Measurements from ENCODE around the gene TADA2B.

The TADA2B gene

DNA sequence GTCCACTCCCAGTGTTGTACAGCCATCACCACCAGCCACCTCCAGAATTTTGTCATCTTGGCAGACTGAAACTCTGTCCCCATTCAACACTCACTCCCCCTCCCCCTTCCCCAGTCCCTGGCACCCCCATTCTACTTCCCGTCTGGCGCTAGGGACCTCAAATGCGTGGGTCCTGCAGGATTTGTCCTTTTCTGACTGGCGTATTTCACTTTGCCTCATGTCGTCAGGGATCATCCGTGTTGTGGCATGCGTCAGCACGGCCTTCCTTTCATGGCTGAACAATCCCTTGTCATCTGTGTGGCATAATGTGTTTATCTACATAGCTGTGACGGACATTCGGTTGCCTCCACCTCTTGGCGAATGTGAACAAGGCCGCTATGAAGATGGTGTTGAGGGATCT, 5.5 kb downstream of the TADA2B start:
- Histone ChIP-seq H3K9ac (ENCODE audit: low read depth in 1 of 2, low read length in 2 of 2) (no peak overlapping the region), H3K4me1 (ENCODE audit: control insufficient read depth in 1 of 2, insufficient read depth in 2 of 2, low read length in 2 of 2) (peaks cover 28 to 31% of the 10 kb centered on the region in 2 donors), H3K36me3 (ENCODE audit: control insufficient read depth in 1 of 2, insufficient read depth in 2 of 2, low read length in 2 of 2) (peaks cover 1 to 24% of the 10 kb centered on the region in 2 donors), H3K27me3 (ENCODE audit: control insufficient read depth in 1 of 2, insufficient read depth in 2 of 2, low read length in 2 of 2) (no peaks in the 10 kb centered on the region), H3K27ac (ENCODE audit: low read depth, low read length) (no peak overlapping the region), H3K4me3 (ENCODE audit: low read depth in 1 of 2, low read length in 2 of 2) (no peak overlapping the region), H3K9me3 (ENCODE audit: control insufficient read depth in 1 of 2, low read length in 2 of 2) (no peaks in the 10 kb centered on the region)

DNA sequence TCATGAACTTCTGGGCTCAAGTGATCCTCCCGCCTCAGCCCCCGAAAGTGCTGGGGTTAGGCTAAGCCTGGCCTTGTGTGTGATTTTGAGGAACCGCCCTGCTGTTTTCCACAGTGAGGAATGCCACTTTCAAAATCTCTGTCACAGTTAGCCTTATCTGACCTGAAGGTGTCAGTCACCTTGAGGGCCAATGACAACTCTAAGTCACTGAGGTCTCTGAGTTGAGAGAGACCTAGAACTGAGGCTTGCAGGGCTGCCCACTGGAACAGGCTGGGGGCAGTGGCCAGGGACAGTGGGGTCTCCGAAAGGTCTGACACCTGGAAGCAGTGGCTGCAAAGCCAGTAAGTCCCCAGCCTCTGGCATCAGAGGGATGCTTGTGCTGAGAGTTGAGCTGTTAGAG, 6.1 kb downstream of the TADA2B start:
- H3K4me1 ChIP-seq (ENCODE audit: control insufficient read depth in 1 of 2, insufficient read depth in 2 of 2, low read length in 2 of 2) = peaks cover 28 to 31% of the 10 kb centered on the region in 2 donors
- no peak overlapping the region for H3K4me3 ChIP-seq (ENCODE audit: low read depth in 1 of 2, low read length in 2 of 2)
- no peaks in the 10 kb centered on the region for H3K27me3 ChIP-seq (ENCODE audit: control insufficient read depth in 1 of 2, insufficient read depth in 2 of 2, low read length in 2 of 2)
- peaks cover 5 to 31% of the 10 kb centered on the region in 2 donors for H3K36me3 ChIP-seq (ENCODE audit: control insufficient read depth in 1 of 2, insufficient read depth in 2 of 2, low read length in 2 of 2)
- H3K9ac ChIP-seq (ENCODE audit: low read depth in 1 of 2, low read length in 2 of 2) = no peak overlapping the region
- H3K9me3 ChIP-seq (ENCODE audit: control insufficient read depth in 1 of 2, low read length in 2 of 2) = no peaks in the 10 kb centered on the region
- H3K27ac ChIP-seq (ENCODE audit: low read depth, low read length) = no peak overlapping the region

- H3K4me1 ChIP-seq (ENCODE audit: control insufficient read depth in 1 of 2, insufficient read depth in 2 of 2, low read length in 2 of 2) = peaks cover 26 to 27% of the 10 kb centered on the region in 2 donors
- no peaks in the 10 kb centered on the region for H3K27me3 ChIP-seq (ENCODE audit: control insufficient read depth in 1 of 2, insufficient read depth in 2 of 2, low read length in 2 of 2)
- H3K36me3 ChIP-seq (ENCODE audit: control insufficient read depth in 1 of 2, insufficient read depth in 2 of 2, low read length in 2 of 2) = peaks cover 9 to 35% of the 10 kb centered on the region in 2 donors
- no peak overlapping the region for H3K9ac ChIP-seq (ENCODE audit: low read depth in 1 of 2, low read length in 2 of 2)
- no peak overlapping the region for H3K4me3 ChIP-seq (ENCODE audit: low read depth in 1 of 2, low read length in 2 of 2)
- H3K27ac ChIP-seq (ENCODE audit: low read depth, low read length) = no peak overlapping the region
- H3K9me3 ChIP-seq (ENCODE audit: control insufficient read depth in 1 of 2, low read length in 2 of 2) = no peaks in the 10 kb centered on the region
Measured at GRCh38 chr4:7049739-7050138, 6.6 kb downstream of the TADA2B start.

DNA sequence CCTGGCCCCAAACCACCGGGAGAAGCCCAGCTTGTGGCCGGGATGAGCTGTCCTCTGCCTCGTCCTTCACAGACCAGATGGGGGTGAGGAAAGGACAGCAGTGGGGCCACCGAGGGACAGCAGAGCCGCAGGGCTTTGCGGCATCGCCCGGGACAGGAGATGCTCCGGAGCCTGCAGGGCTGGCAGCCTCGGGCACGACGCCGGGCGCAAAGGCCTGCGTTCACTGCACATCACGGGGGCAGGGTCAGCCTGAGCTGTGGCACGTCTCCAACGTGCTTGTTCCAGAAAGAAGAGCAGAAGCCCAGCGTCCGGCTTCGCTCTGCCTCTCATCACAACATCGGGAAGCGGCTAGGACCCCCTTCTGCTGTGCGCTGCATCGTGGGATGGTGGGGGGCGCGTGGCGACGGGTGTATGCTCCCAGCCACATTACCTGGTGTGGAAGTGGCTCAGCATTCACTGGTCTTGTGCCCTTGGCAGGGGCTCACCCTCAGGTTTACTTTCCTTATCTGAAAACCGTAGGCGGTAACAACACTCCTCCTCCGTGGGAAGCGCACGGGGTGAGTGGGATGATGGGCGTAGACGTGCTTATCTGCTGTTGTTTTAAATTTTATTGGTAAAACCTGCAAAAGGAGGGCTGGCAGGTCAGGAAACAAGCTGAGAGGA, 7.4 kb downstream of the TADA2B start:
- no peaks in the 10 kb centered on the region for H3K27me3 ChIP-seq (ENCODE audit: control insufficient read depth in 1 of 2, insufficient read depth in 2 of 2, low read length in 2 of 2)
- H3K9me3 ChIP-seq (ENCODE audit: control insufficient read depth in 1 of 2, low read length in 2 of 2) = no peaks in the 10 kb centered on the region
- H3K9ac ChIP-seq (ENCODE audit: low read depth in 1 of 2, low read length in 2 of 2) = no peak overlapping the region
- no peak overlapping the region for H3K27ac ChIP-seq (ENCODE audit: low read depth, low read length)
- H3K4me3 ChIP-seq (ENCODE audit: low read depth in 1 of 2, low read length in 2 of 2) = no peak overlapping the region
- peaks cover 17 to 18% of the 10 kb centered on the region in 2 donors for H3K4me1 ChIP-seq (ENCODE audit: control insufficient read depth in 1 of 2, insufficient read depth in 2 of 2, low read length in 2 of 2)
- peaks cover 16 to 44% of the 10 kb centered on the region in 2 donors for H3K36me3 ChIP-seq (ENCODE audit: control insufficient read depth in 1 of 2, insufficient read depth in 2 of 2, low read length in 2 of 2)

GRCh38 chr4:7051144-7051495, 7.9 kb downstream of the TADA2B start:
- no peak overlapping the region for H3K27ac ChIP-seq (ENCODE audit: low read depth, low read length)
- H3K4me1 ChIP-seq (ENCODE audit: control insufficient read depth in 1 of 2, insufficient read depth in 2 of 2, low read length in 2 of 2) = peaks cover 13% of the 10 kb centered on the region in 2 donors
- no peaks in the 10 kb centered on the region for H3K9me3 ChIP-seq (ENCODE audit: control insufficient read depth in 1 of 2, low read length in 2 of 2)
- H3K9ac ChIP-seq (ENCODE audit: low read depth in 1 of 2, low read length in 2 of 2) = no peak overlapping the region
- no peak overlapping the region for H3K4me3 ChIP-seq (ENCODE audit: low read depth in 1 of 2, low read length in 2 of 2)
- peaks cover 16 to 48% of the 10 kb centered on the region in 2 donors for H3K36me3 ChIP-seq (ENCODE audit: control insufficient read depth in 1 of 2, insufficient read depth in 2 of 2, low read length in 2 of 2)
- no peaks in the 10 kb centered on the region for H3K27me3 ChIP-seq (ENCODE audit: control insufficient read depth in 1 of 2, insufficient read depth in 2 of 2, low read length in 2 of 2)

DNA sequence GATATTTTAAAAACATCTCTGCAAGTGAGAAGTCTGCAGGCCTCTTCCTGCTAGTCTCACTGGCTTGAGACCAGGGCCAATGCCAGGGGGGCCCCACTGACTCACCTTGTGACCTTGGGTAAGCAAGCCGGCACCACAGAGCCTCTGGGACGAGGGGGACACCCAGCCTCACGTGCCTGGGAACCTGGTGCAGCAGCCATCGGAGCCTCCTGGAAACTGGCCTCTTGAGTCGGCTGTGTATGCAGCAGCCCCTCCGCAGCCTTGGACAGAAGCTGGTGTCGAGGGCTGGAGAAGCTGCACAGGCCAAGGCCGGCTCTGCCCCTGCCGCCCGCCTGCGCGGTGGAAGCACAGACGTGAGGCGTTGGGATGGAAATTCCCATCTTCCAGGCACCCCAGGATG, 8.7 kb downstream of the TADA2B start:
- no peak overlapping the region for H3K4me3 ChIP-seq (ENCODE audit: low read depth in 1 of 2, low read length in 2 of 2)
- peaks cover 16 to 56% of the 10 kb centered on the region in 2 donors for H3K36me3 ChIP-seq (ENCODE audit: control insufficient read depth in 1 of 2, insufficient read depth in 2 of 2, low read length in 2 of 2)
- no peak overlapping the region for H3K27ac ChIP-seq (ENCODE audit: low read depth, low read length)
- no peaks in the 10 kb centered on the region for H3K9me3 ChIP-seq (ENCODE audit: control insufficient read depth in 1 of 2, low read length in 2 of 2)
- no peak overlapping the region for H3K9ac ChIP-seq (ENCODE audit: low read depth in 1 of 2, low read length in 2 of 2)
- H3K27me3 ChIP-seq (ENCODE audit: control insufficient read depth in 1 of 2, insufficient read depth in 2 of 2, low read length in 2 of 2) = no peaks in the 10 kb centered on the region
- H3K4me1 ChIP-seq (ENCODE audit: control insufficient read depth in 1 of 2, insufficient read depth in 2 of 2, low read length in 2 of 2) = peaks cover 5 to 6% of the 10 kb centered on the region in 2 donors

- Histone ChIP-seq H3K27me3 (ENCODE audit: control insufficient read depth in 1 of 2, insufficient read depth in 2 of 2, low read length in 2 of 2) (no peaks in the 10 kb centered on the region), H3K9me3 (ENCODE audit: control insufficient read depth in 1 of 2, low read length in 2 of 2) (no peaks in the 10 kb centered on the region), H3K27ac (ENCODE audit: low read depth, low read length) (no peak overlapping the region), H3K36me3 (ENCODE audit: control insufficient read depth in 1 of 2, insufficient read depth in 2 of 2, low read length in 2 of 2) (peaks cover 16 to 53% of the 10 kb centered on the region in 2 donors), H3K4me3 (ENCODE audit: low read depth in 1 of 2, low read length in 2 of 2) (no peak overlapping the region), H3K9ac (ENCODE audit: low read depth in 1 of 2, low read length in 2 of 2) (no peak overlapping the region), H3K4me1 (ENCODE audit: control insufficient read depth in 1 of 2, insufficient read depth in 2 of 2, low read length in 2 of 2) (peaks cover 2 to 3% of the 10 kb centered on the region in 2 donors)
Measured at GRCh38 chr4:7052313-7052712, 9.1 kb downstream of the TADA2B start.

GRCh38 chr4:7052923-7053715, 9.9 kb downstream of the TADA2B start:
- Histone ChIP-seq H3K9me3 (ENCODE audit: control insufficient read depth in 1 of 2, low read length in 2 of 2) (no peaks in the 10 kb centered on the region), H3K27me3 (ENCODE audit: control insufficient read depth in 1 of 2, insufficient read depth in 2 of 2, low read length in 2 of 2) (no peaks in the 10 kb centered on the region), H3K27ac (ENCODE audit: low read depth, low read length) (no peak overlapping the region), H3K4me1 (ENCODE audit: control insufficient read depth in 1 of 2, insufficient read depth in 2 of 2, low read length in 2 of 2) (peaks cover 0 to 3% of the 10 kb centered on the region in 2 donors), H3K4me3 (ENCODE audit: low read depth in 1 of 2, low read length in 2 of 2) (no peak overlapping the region), H3K36me3 (ENCODE audit: control insufficient read depth in 1 of 2, insufficient read depth in 2 of 2, low read length in 2 of 2) (peaks cover 16 to 53% of the 10 kb centered on the region in 2 donors), H3K9ac (ENCODE audit: low read depth in 1 of 2, low read length in 2 of 2) (no peak overlapping the region)

DNA sequence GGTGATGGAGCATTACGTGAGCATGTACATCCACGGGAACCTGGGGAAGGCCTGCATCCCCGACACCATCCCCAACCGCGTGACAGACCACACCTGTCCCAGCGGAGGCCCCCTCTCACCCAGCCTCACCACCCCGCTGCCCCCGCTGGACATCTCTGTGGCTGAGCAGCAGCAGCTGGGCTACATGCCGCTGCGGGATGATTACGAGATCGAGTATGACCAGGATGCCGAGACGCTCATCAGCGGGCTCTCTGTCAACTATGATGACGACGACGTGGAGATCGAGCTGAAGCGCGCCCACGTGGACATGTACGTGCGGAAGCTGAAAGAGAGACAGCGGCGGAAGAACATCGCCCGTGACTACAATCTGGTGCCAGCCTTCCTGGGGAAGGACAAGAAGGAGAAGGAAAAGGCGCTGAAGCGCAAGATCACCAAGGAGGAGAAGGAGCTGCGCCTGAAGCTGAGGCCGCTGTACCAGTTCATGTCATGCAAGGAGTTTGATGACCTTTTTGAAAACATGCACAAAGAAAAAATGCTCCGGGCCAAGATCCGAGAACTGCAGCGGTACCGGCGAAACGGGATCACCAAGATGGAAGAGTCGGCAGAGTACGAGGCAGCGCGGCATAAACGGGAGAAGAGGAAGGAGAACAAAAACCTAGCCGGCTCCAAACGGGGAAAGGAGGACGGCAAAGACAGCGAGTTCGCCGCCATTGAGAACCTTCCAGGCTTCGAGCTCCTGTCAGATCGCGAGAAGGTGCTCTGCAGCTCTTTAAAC, 11.1 kb downstream of the TADA2B start:
- H3K36me3 ChIP-seq (ENCODE audit: control insufficient read depth in 1 of 2, insufficient read depth in 2 of 2, low read length in 2 of 2) = peaks cover 17 to 64% of the 10 kb centered on the region in 2 donors
- H3K27ac ChIP-seq (ENCODE audit: low read depth, low read length) = no peak overlapping the region
- no peak overlapping the region for H3K4me3 ChIP-seq (ENCODE audit: low read depth in 1 of 2, low read length in 2 of 2)
- H3K9me3 ChIP-seq (ENCODE audit: control insufficient read depth in 1 of 2, low read length in 2 of 2) = no peaks in the 10 kb centered on the region
- H3K4me1 ChIP-seq (ENCODE audit: control insufficient read depth in 1 of 2, insufficient read depth in 2 of 2, low read length in 2 of 2) = peaks cover 0 to 3% of the 10 kb centered on the region in 2 donors
- H3K27me3 ChIP-seq (ENCODE audit: control insufficient read depth in 1 of 2, insufficient read depth in 2 of 2, low read length in 2 of 2) = no peaks in the 10 kb centered on the region
- no peak overlapping the region for H3K9ac ChIP-seq (ENCODE audit: low read depth in 1 of 2, low read length in 2 of 2)
